ENCODE measurements around the gene ZNF652. TPM values are rescaled to one million over a fixed set of nuclear protein-coding genes. Genes with fewer than 3 reads are reported as not detected.

The ZNF652 gene
- total RNA-seq, 3 donors from 2014 or later: 2.8 to 3.2 (median 3.1) TPM

DNA sequence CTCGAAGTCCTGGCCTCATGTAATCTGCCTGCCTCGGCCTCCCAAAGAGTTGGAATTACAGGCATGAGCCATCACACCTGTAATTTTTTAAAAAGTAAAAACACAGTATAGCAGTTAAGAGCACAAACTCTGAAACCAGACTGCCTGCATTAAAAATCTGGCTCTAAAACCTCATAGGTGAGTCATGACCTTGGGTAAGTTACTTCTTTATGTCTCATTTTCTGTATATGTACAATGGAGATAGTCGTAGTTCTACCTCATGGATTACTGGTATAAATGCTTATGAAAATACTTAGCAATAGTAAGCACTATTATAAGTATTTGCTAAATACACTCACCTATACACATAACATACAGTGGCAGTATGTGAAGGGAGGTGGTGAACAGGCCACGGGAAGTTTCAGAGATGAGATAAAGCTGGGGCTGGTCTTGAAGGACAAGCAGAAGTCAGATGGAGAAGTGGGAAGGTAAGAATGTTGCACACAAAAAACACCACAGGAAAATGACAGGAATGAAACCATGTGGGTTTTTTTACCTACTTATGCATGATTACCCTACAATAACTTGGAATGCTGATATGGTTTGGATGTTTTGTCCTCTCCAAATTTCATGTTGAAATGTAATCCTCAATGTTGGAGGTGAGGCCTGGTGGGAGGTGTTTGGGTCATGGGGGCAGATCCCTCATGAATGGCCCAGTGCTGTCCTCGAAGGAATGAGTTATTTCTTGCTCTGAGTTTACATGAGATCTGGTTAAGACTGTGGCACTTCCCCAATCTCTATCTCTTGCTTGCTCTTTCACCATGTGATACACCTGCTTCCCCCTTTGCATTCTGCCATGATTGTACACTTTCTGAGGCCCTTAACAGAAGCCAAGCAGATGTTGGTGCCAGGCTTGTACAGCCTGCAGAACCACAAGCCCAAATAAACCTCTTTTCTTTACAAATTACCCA, 33.9 kb downstream of the ZNF652 start:
- ATAC-seq (peak; percentile 89 to 92), DNase-seq (no peak)
- H3K27me3 Mint-ChIP-seq (ENCODE audit: low read depth): no peaks in the 10 kb centered on the region
- H3K36me3 Mint-ChIP-seq (ENCODE audit: insufficient read depth): peaks cover 9% of the 10 kb centered on the region
- no peaks in the 10 kb centered on the region for H3K9me3 Mint-ChIP-seq
- H3K4me1 Mint-ChIP-seq (ENCODE audit: low read depth): peaks cover 47% of the 10 kb centered on the region
- H3K4me3 Mint-ChIP-seq: no peak overlapping the region

DNA sequence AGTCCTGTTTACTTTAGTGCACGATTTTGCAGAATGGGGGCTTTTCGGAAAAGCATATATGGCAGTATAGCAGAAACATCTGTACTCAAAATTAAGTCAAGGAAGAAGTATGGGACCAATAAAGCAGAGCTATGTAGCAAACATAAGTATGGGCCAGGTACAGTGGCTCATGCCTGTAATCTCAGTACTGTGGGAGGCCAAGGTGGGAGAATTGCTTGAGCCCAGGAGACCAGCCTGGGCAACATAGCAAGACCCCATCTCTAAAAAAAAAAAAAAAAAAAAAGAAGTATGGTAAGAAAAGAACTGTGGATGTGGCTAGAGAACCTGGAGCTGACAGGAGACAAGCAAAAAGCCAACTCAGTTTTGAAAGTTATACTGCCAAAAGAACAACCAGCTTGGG, 36.1 kb downstream of the ZNF652 start:
- H3K9me3 Mint-ChIP-seq: no peaks in the 10 kb centered on the region
- H3K4me3 Mint-ChIP-seq: no peak overlapping the region
- no peak for DNase-seq
- no peaks in the 10 kb centered on the region for H3K27me3 Mint-ChIP-seq (ENCODE audit: low read depth)
- peaks cover 54% of the 10 kb centered on the region for H3K4me1 Mint-ChIP-seq (ENCODE audit: low read depth)
- peaks cover 8% of the 10 kb centered on the region for H3K36me3 Mint-ChIP-seq (ENCODE audit: insufficient read depth)
- ATAC-seq: no peak

- peaks cover 46% of the 10 kb centered on the region for H3K4me1 Mint-ChIP-seq (ENCODE audit: low read depth)
- no peaks in the 10 kb centered on the region for H3K27me3 Mint-ChIP-seq (ENCODE audit: low read depth)
- no peaks in the 10 kb centered on the region for H3K9me3 Mint-ChIP-seq
- no peak for DNase-seq
- H3K4me3 Mint-ChIP-seq: no peak overlapping the region
- peaks cover 6% of the 10 kb centered on the region for H3K36me3 Mint-ChIP-seq (ENCODE audit: insufficient read depth)
- ATAC-seq: no peak
Observed at GRCh38 chr17:49318435-49318965, 43.5 kb downstream of the ZNF652 start.

DNA sequence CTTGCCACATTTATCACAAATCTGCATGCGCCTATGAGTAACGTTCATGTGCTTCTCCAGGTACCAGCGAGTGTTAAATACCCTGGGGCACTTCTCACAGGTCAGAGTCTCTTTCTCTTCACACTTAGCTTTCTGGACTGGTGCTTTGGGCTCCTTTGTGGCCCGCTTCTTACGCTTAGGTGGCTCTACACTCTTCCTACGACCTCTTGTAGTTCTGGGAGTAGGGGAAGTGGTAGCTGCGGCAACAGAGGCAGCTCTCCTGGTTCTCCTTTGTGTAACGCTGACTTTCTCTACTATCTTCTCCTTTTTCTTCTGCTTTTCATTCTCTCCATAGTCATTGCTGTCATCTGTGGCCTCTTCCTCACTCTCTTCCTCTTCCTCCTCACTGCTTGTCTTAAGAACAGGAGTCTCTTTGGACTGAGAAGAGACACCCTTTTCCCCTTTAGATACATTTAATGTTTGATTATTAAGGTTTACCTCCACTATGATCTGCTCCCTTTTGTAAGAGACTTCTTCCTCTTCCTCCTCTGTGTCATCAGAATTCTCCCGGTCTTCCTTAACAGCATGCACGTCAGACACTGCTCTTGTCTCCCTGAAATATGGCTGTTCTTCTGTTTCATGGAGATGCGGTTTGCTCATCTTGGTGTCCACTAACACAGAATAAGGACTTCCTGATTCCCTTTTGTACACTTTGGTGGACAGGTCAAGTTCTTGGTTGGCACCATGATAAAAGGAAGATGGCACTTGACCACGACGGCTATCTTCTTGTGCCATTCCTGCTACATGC, 45.0 kb downstream of the ZNF652 start:
- DNase-seq (no peak), ATAC-seq (no peak)
- H3K4me1 Mint-ChIP-seq (ENCODE audit: low read depth): peaks cover 35% of the 10 kb centered on the region
- H3K36me3 Mint-ChIP-seq (ENCODE audit: insufficient read depth): peaks cover 3% of the 10 kb centered on the region
- no peaks in the 10 kb centered on the region for H3K27me3 Mint-ChIP-seq (ENCODE audit: low read depth)
- no peaks in the 10 kb centered on the region for H3K9me3 Mint-ChIP-seq
- no peak overlapping the region for H3K4me3 Mint-ChIP-seq

DNA sequence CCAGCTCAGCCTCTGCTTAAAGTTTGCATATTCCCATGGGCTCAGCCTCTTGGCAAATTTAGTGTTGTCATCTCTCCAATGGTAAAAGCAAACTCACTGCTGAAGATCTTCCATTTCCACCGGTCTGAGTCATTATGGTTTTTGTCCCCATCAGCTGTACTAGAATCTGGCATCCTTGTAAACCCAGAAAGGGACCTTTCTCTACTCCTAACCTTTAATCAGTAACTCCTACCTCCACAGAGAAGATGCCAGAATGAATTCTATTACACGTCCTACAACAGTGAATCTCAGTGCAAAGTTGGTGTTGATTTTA, 45.8 kb downstream of the ZNF652 start:
- ATAC-seq (no peak), DNase-seq (no peak)
- Mint-ChIP-seq H3K9me3 (no peaks in the 10 kb centered on the region), H3K27me3 (ENCODE audit: low read depth) (no peaks in the 10 kb centered on the region), H3K4me1 (ENCODE audit: low read depth) (peaks cover 35% of the 10 kb centered on the region), H3K4me3 (no peak overlapping the region), H3K36me3 (ENCODE audit: insufficient read depth) (peaks cover 3% of the 10 kb centered on the region)

DNA sequence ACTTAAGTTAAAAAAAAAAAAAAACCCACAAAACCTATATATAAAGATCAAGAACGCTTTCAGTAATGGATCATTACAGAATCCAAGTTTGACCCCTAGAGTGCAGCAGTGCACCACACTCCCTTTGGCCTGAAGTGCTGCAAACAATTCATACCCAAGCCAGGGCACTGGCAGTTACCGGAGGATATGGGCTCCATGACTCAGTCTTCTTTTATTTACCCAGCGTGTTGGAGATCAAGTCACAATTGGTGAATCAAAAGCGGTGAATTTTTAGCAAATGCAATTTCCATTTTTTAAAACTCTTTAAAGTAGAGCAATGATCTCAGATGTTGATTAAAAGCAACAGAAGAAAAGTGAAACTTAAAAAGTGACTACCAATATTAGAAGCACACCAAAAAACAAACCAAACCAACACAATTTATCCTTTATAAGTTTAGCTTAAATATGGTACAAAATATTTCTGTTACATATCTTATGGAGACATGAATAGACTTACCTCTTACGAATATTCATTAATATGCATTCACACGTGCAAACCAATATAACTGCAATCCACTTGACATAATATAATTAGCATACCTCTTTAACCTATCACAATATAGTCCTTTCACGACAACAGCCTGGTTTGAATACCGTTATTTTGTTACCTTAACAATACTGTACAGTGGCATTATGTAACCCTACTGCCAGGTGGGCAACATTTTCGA, 46.3 kb downstream of the ZNF652 start:
- peak; percentile 100 for ATAC-seq
- peak; percentile 76 for DNase-seq
- H3K4me1 Mint-ChIP-seq (ENCODE audit: low read depth): peaks cover 32% of the 10 kb centered on the region
- H3K27me3 Mint-ChIP-seq (ENCODE audit: low read depth): no peaks in the 10 kb centered on the region
- peaks cover 3% of the 10 kb centered on the region for H3K36me3 Mint-ChIP-seq (ENCODE audit: insufficient read depth)
- H3K4me3 Mint-ChIP-seq: peak overlapping the region; percentile 63
- H3K9me3 Mint-ChIP-seq: no peaks in the 10 kb centered on the region

DNA sequence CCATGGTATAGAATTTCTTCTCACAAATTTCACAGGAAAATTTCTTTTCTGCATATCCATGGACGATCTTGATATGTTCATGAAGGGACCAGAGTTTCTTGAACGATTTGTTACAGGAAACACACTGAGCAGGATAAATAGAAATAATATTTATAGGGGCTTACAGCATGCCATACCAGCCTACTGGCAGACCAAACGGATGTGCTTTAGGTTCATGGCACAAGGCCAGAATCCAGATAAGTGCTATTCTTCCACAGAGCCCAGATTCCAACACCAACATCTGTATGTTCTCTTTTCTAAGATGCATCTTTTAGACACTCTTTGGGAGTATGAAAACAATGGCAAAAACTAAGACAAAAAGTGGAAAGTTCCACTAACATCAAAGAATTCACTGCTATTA, 49.3 kb downstream of the ZNF652 start:
- H3K4me3 Mint-ChIP-seq: no peak overlapping the region
- no peak for DNase-seq
- H3K9me3 Mint-ChIP-seq: no peaks in the 10 kb centered on the region
- no peaks in the 10 kb centered on the region for H3K27me3 Mint-ChIP-seq (ENCODE audit: low read depth)
- peaks cover 6% of the 10 kb centered on the region for H3K36me3 Mint-ChIP-seq (ENCODE audit: insufficient read depth)
- peaks cover 23% of the 10 kb centered on the region for H3K4me1 Mint-ChIP-seq (ENCODE audit: low read depth)
- no peak for ATAC-seq

DNA sequence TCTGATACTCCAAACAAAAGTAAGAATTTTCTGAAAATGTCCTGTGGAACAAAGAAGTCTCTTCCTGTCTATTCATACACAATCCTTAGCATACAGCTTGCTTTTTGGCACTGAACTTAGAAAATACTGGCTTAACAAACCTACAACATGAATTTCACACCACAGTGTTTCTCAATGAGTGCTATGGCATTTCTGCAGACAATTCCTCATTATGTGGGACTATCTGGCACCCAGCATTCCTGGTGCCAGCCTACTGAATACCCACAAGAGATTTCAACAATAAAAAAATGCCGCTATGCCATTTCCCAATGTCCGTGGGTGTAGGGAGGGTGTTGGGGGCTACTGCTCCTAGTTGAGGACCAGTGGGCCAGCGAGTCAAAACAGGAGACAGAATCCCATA, 62.1 kb downstream of the ZNF652 start:
- Mint-ChIP-seq H3K4me3 (no peak overlapping the region), H3K4me1 (ENCODE audit: low read depth) (no peaks in the 10 kb centered on the region), H3K9me3 (no peaks in the 10 kb centered on the region), H3K36me3 (ENCODE audit: insufficient read depth) (peaks cover 12% of the 10 kb centered on the region), H3K27me3 (ENCODE audit: low read depth) (no peaks in the 10 kb centered on the region)
- ATAC-seq (no peak), DNase-seq (no peak)

- no peak overlapping the region for H3K4me3 Mint-ChIP-seq
- no peaks in the 10 kb centered on the region for H3K27me3 Mint-ChIP-seq (ENCODE audit: low read depth)
- DNase-seq (no peak), ATAC-seq (no peak)
- H3K36me3 Mint-ChIP-seq (ENCODE audit: insufficient read depth): peaks cover 9% of the 10 kb centered on the region
- peaks cover 6% of the 10 kb centered on the region for H3K4me1 Mint-ChIP-seq (ENCODE audit: low read depth)
- no peaks in the 10 kb centered on the region for H3K9me3 Mint-ChIP-seq
Observed at GRCh38 chr17:49298371-49298976, 63.6 kb downstream of the ZNF652 start.

DNA sequence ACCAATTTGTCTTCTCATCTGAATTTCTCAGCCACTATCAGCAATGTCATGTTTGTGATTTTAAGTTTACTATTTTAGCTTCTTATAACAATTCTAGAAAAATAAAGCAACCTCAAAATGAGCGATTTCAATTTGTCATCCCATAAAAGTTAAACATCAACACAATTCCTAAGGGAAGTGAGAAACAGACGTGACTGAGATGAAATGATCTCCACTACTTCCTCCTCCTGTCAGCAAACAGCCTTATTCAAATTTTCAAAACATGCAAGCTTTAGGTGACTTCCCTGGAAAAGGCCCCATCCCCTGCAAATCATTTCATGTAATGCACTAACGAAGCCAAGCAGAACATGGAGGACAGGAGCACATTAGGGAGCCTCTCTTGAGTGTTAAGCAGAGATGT, 64.9 kb downstream of the ZNF652 start:
- H3K4me3 Mint-ChIP-seq: no peak overlapping the region
- H3K4me1 Mint-ChIP-seq (ENCODE audit: low read depth): peaks cover 8% of the 10 kb centered on the region
- H3K27me3 Mint-ChIP-seq (ENCODE audit: low read depth): no peaks in the 10 kb centered on the region
- DNase-seq (no peak), ATAC-seq (no peak)
- peaks cover 10% of the 10 kb centered on the region for H3K36me3 Mint-ChIP-seq (ENCODE audit: insufficient read depth)
- no peaks in the 10 kb centered on the region for H3K9me3 Mint-ChIP-seq

DNA sequence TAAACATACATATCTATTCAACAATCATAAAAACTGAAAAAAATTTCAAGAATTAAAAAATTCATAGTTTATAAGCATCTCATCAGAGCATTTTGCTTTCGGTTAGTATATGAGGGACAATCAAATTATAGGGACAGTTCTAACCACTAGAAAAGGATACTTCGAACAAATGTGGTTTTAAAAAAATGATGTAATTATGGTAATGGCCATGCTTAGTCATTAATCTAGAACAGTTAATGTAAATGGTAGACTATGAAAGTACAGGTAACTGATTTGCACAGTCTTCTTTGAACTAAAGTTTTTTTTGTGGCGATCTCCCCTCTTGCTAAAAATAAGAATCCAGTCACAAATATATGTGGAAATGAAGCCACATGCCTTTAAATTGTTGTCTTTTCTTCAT, 67.9 kb downstream of the ZNF652 start:
- no peak for ATAC-seq
- H3K27me3 Mint-ChIP-seq (ENCODE audit: low read depth): no peaks in the 10 kb centered on the region
- H3K4me1 Mint-ChIP-seq (ENCODE audit: low read depth): peaks cover 8% of the 10 kb centered on the region
- H3K4me3 Mint-ChIP-seq: no peak overlapping the region
- peaks cover 10% of the 10 kb centered on the region for H3K36me3 Mint-ChIP-seq (ENCODE audit: insufficient read depth)
- no peaks in the 10 kb centered on the region for H3K9me3 Mint-ChIP-seq
- no peak for DNase-seq

DNA sequence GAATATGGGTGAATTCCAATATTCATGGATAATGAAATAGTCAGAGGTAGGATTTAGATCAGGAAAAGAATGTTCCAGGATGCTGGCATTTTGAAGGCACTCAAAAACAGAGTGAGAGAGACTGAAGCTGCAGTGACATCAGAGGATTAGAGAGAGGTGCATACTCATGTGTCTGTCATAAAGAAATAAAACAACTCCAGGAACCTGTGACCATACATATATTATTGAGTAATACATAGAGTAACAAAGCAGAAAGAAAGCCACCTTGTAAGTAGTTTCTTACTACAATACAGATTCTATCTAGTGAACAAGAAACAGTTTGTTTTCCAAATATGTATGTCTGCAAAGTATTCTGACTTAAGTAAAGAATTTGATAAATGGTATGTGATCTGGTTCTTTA, 69.1 kb downstream of the ZNF652 start:
- H3K36me3 Mint-ChIP-seq (ENCODE audit: insufficient read depth): peaks cover 3% of the 10 kb centered on the region
- peak in 1 of 2 donors; percentile 38 for ATAC-seq
- no peak overlapping the region for H3K4me3 Mint-ChIP-seq
- H3K9me3 Mint-ChIP-seq: no peaks in the 10 kb centered on the region
- peaks cover 8% of the 10 kb centered on the region for H3K4me1 Mint-ChIP-seq (ENCODE audit: low read depth)
- DNase-seq: no peak
- no peaks in the 10 kb centered on the region for H3K27me3 Mint-ChIP-seq (ENCODE audit: low read depth)

GRCh38 chr17:49291929-49292328, 70.1 kb downstream of the ZNF652 start:
- Mint-ChIP-seq H3K36me3 (ENCODE audit: insufficient read depth) (peaks cover 2% of the 10 kb centered on the region), H3K4me1 (ENCODE audit: low read depth) (peaks cover 8% of the 10 kb centered on the region), H3K27me3 (ENCODE audit: low read depth) (no peaks in the 10 kb centered on the region), H3K4me3 (no peak overlapping the region), H3K9me3 (no peaks in the 10 kb centered on the region)
- ATAC-seq: no peak
- no peak for DNase-seq
